ENCODE results near the gene HDAC4. TPM values are rescaled to one million over a fixed set of nuclear protein-coding genes. Genes with fewer than 3 reads are reported as not detected.

The HDAC4 gene
- polyA plus RNA-seq, 10 donors = 10.2 to 15.4 (median 11.9) TPM

DNA sequence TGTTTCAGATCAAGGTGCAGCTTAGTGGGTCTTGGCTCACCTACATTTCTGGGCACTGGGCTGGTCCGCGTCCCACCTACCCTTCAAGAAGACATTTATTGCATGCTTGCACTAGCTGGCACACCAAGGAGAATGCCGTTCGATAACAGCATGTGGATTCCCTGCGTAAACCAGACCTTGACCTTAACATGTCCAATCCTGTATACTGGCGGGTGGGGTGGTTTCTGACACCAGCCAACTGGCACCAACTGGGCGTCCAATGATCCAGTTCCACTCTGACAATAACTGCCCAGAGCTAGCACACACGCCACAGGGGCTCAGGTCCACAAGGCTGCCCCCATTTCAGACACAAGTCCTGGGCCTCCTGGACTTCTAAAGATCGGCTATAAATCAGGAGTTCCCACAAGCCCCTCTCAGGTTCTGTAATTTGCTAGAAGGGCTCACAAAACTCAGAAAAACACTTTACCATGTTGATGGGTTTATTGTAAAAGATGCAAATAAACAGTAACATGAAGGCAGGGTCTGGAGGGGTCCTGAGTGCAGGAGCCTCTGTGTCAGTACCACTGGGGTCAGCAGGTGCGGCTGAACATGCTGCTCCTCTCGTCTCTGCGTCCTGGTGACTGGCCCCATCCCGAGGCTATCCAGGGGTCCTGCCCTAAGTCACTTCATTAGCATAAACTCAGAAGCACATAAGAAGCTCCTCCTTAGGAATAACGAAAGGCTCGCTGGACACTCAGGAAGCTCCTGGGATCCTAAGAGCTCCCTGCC lies 161.8 kb downstream of the HDAC4 start:
- no peak for DNase-seq

- no peak for DNase-seq
Observed at GRCh38 chr2:239238381-239238780, 162.4 kb downstream of the HDAC4 start.

DNA sequence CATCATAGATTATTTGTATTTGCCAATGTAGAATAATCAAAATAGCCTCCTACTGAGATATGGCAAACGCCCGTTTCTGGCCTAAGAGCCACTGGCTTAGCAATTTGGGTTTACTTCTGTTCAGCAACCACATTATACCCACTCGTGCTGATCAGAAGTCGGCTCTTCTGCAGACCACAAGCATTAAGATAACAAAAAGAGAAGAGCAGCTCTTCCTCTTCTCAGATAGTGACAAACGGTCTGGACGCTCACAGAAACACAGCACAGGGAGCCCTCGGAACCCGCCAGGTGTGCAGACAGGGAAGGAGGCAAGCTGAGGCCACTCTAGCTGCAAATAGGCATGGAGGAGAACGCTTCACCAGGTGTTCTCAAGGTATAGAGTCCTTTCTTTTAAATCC lies 164.0 kb downstream of the HDAC4 start:
- DNase-seq = no peak

DNA sequence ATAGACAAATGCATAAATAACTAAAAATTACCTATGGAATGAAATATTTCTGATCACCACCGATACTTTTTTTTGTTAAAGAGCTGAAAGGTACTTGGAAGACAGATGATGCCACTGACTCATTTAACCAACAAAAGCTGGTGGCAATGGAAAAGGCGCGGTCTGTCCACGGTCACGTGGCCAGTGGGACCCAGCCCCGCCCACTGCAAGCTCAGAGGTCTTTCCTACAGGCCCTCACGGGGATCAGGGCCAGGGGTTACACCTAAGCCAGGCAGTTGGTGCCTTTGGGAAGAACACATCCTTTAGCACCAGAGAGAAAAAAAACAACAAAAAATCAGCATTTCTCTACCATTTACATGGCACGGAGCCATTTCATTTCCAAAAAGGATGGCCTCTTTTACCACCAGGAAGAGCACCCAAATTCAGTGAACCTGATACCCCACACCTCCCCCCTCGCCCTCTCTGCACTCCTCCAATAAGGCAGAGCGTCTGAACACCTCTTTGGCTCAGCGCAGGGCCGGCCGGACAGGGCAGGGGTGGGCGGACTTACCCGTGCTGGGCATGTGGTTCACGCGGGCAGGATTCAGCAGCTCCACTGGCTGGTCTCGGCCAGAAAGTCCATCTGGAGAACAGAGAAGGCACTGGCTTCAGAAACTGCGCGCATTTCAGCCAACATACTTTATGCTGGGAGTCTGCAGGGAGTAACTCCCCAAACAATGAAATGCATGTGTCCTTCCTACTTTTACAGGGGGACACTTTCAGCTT lies 164.6 kb downstream of the HDAC4 start:
- DNase-seq = no peak

DNA sequence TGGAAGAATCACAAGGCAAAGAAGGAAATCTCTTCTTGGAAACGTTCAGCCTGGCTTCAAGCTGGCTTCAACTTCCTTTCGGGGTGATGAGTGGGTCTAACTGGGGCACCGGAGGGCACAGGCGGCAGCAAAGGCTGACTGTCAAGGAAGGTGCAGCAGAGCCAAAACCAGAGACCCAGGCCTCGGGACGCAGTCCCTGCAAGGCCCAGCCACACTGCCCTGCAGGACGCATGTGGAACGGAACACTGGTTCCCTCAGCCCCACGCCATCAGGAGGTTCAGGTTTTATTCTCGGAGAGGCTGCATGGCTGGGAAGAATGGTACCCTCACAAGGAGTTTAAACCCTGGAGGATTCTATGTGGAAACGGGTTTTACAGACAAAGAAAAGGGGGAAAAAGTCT lies 165.5 kb downstream of the HDAC4 start:
- DNase-seq = no peak

DNA sequence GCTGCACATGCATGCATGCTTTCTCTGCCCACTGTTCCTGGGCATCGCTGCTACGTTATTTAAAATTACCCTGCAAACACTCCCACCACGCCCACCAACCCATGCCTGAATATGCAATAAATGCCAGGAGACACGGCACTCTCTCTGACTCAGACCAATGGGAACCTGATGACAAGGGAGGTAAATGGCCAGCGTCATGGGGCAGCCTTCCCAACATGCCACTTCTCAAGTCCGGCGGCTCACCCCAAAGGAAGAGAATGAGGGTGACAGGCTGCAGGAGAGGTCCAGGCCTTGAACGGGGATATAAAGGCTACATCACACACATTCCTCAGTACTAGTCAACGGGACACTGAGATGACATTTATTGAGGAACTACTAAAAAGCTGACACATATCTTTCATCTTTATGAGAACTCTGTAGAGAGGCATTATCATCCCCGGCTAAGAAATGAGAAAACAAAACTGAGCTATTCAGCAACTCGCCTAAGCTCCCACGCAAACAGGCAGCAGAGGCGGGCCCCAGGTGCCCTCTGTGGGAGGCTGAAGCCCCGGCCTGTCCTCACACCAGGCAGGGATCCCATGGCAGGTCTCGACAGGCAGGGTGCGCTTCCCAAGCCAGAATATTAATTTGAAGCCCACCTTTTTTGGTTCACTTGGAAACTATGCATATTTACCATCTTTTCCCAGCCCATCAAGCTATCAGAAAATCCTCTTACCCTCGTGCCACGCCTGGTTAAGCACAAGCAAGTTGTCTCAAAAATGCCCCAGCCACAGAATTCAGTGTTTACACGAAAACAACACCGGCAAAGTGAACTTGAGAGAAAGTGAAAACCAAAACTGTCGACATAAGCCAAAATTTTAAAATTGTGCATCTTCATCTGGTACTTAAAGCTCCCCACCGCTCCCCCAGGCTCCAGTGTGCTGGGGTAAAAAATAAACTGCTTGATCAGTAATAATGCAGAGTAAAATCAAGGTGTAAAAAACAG lies 166.3 kb downstream of the HDAC4 start:
- DNase-seq = no peak

- DNase-seq = no peak
Observed at GRCh38 chr2:239233576-239233975, 167.2 kb downstream of the HDAC4 start.

- no peak for DNase-seq
Observed at GRCh38 chr2:239232195-239232578, 168.6 kb downstream of the HDAC4 start.

GRCh38 chr2:239231231-239232194 lies 169.3 kb downstream of the HDAC4 start:
- no peak for DNase-seq

DNA sequence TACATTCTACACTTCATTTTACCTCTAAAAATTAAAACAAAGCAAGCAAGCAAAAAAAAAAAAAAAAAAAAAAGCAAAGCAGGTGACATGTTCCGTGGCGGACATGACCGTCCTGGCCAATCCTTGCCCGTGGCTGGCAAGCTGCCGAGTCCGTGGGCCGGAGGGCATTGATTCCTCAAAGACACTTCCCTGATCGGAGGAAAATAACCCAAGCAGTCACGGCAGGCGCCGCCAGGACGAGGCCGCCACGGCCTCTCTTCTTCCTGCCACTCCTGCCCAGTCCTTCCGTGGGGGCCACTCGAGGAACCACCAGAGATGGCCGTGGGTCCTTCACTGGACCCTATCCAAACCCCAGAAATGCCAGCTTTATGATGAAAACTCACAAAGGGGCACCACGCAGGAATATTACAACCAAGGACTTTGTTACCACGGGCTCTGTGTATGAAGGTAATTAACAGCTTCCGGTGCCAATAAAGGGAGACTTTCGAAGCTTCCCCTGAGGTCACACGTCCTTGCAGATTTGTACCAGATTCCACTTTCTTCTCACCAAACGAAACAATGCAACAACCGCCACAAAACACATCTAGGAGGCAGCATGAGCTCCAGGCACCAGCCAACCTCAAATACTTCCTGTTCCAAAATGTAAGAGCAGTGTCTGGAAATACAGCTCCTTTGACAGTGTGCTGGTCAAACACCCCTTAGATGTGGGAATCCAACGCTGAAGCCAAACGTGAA lies 170.3 kb downstream of the HDAC4 start:
- no peak for DNase-seq

GRCh38 chr2:239229545-239230279 lies 171.1 kb downstream of the HDAC4 start:
- no peak for DNase-seq

- DNase-seq = peak in 1 of 3 donors; percentile 63
Observed at GRCh38 chr2:239227661-239228371, 173.0 kb downstream of the HDAC4 start.

- no peak for DNase-seq
Observed at GRCh38 chr2:239226677-239227581, 173.9 kb downstream of the HDAC4 start.

GRCh38 chr2:239225871-239226561 lies 174.8 kb downstream of the HDAC4 start:
- DNase-seq = peak; percentile 60 to 84 (median 80)

DNA sequence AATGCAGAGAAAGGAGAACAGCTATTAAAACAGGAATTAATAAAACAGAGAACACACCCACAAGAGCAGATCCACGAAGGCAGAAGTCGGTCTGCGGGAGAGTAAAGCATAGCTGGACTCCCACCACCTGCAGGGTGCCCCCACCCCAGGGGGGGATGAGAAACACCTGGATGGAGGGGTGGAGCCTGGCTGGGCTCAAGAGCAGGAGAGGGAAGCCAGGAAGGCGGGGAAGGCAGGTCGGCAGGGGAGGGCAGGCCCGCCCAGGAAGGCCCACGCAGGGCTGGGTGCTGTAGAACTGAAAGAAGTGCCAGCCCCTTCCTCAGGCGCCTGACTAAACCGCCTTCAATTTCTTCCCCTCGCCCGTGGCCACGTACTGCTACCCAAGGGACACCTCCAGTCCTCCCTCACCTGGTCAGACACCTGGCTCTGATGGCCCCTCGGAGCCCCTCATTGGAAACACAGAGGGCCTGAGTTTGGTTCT lies 175.4 kb downstream of the HDAC4 start:
- DNase-seq = no peak

DNA sequence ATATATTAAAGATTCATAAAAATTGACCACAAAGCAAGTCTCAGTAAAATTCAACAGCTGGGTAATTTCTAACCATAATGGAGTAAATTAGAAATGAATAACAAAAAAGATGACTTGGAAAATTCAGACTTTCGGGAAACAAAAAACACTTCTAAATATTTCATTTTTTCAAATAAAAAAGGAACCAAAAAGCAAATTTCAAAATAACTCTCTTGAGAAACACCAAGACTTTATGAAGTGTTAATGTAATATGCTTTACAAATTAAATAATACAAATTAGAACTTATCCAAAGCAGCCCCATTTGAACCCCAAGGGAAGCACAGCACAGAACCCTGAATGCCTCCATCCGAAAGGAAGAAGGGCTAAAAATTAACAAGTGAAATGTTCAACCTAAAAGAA lies 175.9 kb downstream of the HDAC4 start:
- no peak for DNase-seq

DNA sequence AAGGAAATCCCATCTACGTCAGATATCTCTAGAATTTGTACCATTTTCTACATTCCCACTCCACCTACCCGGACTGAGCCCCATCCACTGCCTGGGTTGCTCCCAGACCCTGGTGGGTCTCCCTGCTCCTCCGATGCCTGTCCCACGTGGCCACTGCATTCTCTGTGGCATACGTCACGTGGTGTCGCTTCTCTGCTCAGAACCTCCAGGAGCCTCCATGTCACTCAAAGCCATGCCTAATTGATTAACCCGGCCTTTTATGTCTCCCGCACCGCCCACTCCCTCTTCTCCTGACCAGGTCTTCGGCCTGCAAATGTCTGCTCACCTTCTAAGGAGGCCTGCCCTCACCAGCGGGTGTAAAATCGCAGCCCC lies 176.6 kb downstream of the HDAC4 start:
- no peak for DNase-seq
